ENCODE results near the gene DYNC2I2. TPM values are rescaled to one million over a fixed set of nuclear protein-coding genes. Genes with fewer than 3 reads are reported as not detected.
A peak's percentile ranks its signal among the peaks of the same experiment; 100 is the strongest.

Gene DYNC2I2
- total and polyA plus RNA-seq, 2 of the 4 experiments (the other 2 are of a cell fraction), result 33.7 to 37.1 TPM

DNA sequence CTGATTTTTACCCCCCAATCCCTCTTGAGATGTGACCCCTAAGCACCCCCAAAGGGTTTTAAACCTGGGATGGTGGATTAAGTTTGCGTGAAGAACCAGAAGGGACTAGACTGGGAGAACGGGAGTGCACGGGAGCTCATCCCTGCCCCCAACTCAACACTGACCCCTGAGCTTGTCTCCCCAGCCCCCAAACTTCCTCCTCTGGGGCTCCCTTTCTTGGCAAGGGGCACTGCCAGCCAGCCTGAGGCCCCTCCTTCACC lies 27.3 kb upstream of the DYNC2I2 start:
- peak overlapping the region; percentile 93 for H3K4me2 ChIP-seq (ENCODE audit: low read depth, low read length)
- H4K91ac ChIP-seq (ENCODE audit: insufficient read depth, low read depth, low read length), result peak overlapping the region; percentile 76
- peak overlapping the region; percentile 68 for H3K27ac ChIP-seq (ENCODE audit: insufficient read depth, low read length)
- 0 out of 2 replicates have a peak overlapping the region, but pooled peaks have one; percentile 46 for H2BK20ac ChIP-seq (ENCODE audit: low read depth, low read length)
- intact Hi-C loops (cut with micrococcal nuclease) (no loop called here), in situ Hi-C loops (cut with MboI; ENCODE audit: low sequenced_read_pairs) (no loop called here), dilution Hi-C loops (cut with HindIII; ENCODE audit: low sequenced_read_pairs, unreplicated experiment) (no loop called here)
- H3K4ac ChIP-seq (ENCODE audit: low read depth, low read length), result peak overlapping the region; percentile 98
- peak overlapping the region; percentile 100 for H3K14ac ChIP-seq (replicated peaks; ENCODE audit: low read depth, low read length)
- H2BK120ac ChIP-seq (ENCODE audit: low read depth, low read length), result peak overlapping the region; percentile 61
- peak overlapping the region; percentile 71 to 97 for H4K8ac ChIP-seq (ENCODE audit: low read depth in 2 of 2, low read length in 2 of 2)
- no peaks in the 10 kb centered on the region for H3K9me3 ChIP-seq (ENCODE audit: control insufficient read depth, insufficient read depth, low read length)
- peak overlapping the region; percentile 57 for H3K4me3 ChIP-seq (ENCODE audit: insufficient read depth, low read depth, low read length)
- no TSS peak for BruUV-seq (replicated peaks)
- peak overlapping the region; percentile 82 for H2AFZ ChIP-seq (replicated peaks; ENCODE audit: low read length, poor library complexity)
- ATAC-seq (ENCODE audit: low read depth) (peak; percentile 1; the same call in 1 of the 2 replicates), DNase-seq (no peak)
- no CpG with 5 or more reads among the region's 3 CpGs for WGBS, 2 experiments (ENCODE audit: extremely low coverage in 2 of 2, insufficient read length in 1 of 2)
- H3K9me1 ChIP-seq (ENCODE audit: insufficient read depth, low read length), result peaks cover 22% of the 10 kb centered on the region
- peak overlapping the region; percentile 61 for H2BK5ac ChIP-seq (ENCODE audit: low read depth, low read length, poor library complexity, severe bottlenecking)
- POLR2A ChIA-PET (ENCODE audit: unreplicated experiment), result no interaction called here
- H3K23ac ChIP-seq (ENCODE audit: low read depth, low read length), result peak overlapping the region; percentile 98
- peak overlapping the region; percentile 43 for H3K18ac ChIP-seq (ENCODE audit: low read depth, low read length)
- peak overlapping the region; percentile 84 for H2AK5ac ChIP-seq (ENCODE audit: low read depth, low read length)
- TF ChIP-seq MAFK (IDR thresholded peaks at IDR 0.05; ENCODE audit: low read depth, low read length) (no peak), BHLHE40 (IDR thresholded peaks at IDR 0.05; ENCODE audit: low read depth, low read length) (no peak), RCOR1 (IDR thresholded peaks at IDR 0.05; ENCODE audit: insufficient replicate concordance, low read length) (no peak), POLR2A (IDR thresholded peaks at IDR 0.05; ENCODE audit: low read depth, low read length) (no peak), SMC3 (IDR thresholded peaks at IDR 0.05; ENCODE audit: low read depth, low read length) (no peak), FOS (IDR thresholded peaks at IDR 0.05; ENCODE audit: low read depth, low read length) (no peak), MXI1 (IDR thresholded peaks at IDR 0.05; ENCODE audit: borderline replicate concordance, low read depth, low read length) (no peak), CHD1 (IDR thresholded peaks at IDR 0.05; ENCODE audit: low read depth, low read length) (no peak), CEBPB (IDR thresholded peaks at IDR 0.05; ENCODE audit: low read depth, low read length) (no peak), RAD21 (IDR thresholded peaks at IDR 0.05; ENCODE audit: low read length) (no peak)
- TF ChIP-seq, protein P1, sequence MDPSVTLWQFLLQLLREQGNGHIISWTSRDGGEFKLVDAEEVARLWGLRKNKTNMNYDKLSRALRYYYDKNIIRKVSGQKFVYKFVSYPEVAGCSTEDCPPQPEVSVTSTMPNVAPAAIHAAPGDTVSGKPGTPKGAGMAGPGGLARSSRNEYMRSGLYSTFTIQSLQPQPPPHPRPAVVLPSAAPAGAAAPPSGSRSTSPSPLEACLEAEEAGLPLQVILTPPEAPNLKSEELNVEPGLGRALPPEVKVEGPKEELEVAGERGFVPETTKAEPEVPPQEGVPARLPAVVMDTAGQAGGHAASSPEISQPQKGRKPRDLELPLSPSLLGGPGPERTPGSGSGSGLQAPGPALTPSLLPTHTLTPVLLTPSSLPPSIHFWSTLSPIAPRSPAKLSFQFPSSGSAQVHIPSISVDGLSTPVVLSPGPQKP (IDR thresholded peaks at IDR 0.05; ENCODE audit: borderline replicate concordance, low read depth, low read length), result no peak
- TF ChIP-seq, protein P2, sequence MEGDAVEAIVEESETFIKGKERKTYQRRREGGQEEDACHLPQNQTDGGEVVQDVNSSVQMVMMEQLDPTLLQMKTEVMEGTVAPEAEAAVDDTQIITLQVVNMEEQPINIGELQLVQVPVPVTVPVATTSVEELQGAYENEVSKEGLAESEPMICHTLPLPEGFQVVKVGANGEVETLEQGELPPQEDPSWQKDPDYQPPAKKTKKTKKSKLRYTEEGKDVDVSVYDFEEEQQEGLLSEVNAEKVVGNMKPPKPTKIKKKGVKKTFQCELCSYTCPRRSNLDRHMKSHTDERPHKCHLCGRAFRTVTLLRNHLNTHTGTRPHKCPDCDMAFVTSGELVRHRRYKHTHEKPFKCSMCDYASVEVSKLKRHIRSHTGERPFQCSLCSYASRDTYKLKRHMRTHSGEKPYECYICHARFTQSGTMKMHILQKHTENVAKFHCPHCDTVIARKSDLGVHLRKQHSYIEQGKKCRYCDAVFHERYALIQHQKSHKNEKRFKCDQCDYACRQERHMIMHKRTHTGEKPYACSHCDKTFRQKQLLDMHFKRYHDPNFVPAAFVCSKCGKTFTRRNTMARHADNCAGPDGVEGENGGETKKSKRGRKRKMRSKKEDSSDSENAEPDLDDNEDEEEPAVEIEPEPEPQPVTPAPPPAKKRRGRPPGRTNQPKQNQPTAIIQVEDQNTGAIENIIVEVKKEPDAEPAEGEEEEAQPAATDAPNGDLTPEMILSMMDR (conservative IDR thresholded peaks at IDR 0.05; ENCODE audit: low read depth, low read length), result no peak
- TF ChIP-seq, protein P3, sequence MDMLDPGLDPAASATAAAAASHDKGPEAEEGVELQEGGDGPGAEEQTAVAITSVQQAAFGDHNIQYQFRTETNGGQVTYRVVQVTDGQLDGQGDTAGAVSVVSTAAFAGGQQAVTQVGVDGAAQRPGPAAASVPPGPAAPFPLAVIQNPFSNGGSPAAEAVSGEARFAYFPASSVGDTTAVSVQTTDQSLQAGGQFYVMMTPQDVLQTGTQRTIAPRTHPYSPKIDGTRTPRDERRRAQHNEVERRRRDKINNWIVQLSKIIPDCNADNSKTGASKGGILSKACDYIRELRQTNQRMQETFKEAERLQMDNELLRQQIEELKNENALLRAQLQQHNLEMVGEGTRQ (IDR thresholded peaks at IDR 0.05; ENCODE audit: low read depth, low read length), result no peak
- H3K36me3 ChIP-seq (ENCODE audit: control insufficient read depth, insufficient read depth, low read length), result no peaks in the 10 kb centered on the region
- no peaks in the 10 kb centered on the region for H3K27me3 ChIP-seq (ENCODE audit: control insufficient read depth, insufficient read depth, low read length)
- H2BK15ac ChIP-seq (ENCODE audit: low read depth, low read length), result peak overlapping the region; percentile 29; the same call in 1 of the 3 replicates
- no peaks in the 10 kb centered on the region for H4K20me1 ChIP-seq (ENCODE audit: insufficient read depth, low read length)
- CTCF ChIA-PET, result interaction anchor here (0.8 kb wide), 1 partner anchor 48 kb away, joined by 3 read pairs; no protein-coding TSS in a partner anchor
- peak overlapping the region; percentile 59 for H4K5ac ChIP-seq (ENCODE audit: low read depth, low read length)
- peak overlapping the region; percentile 99 for H2AK9ac ChIP-seq (replicated peaks; ENCODE audit: low read depth, low read length, poor library complexity)
- peak overlapping the region; percentile 78 for H3K56ac ChIP-seq (ENCODE audit: extremely low read depth, insufficient read depth, low read length)
- H3K79me1 ChIP-seq (ENCODE audit: low read depth in 1 of 2, low read length in 2 of 2), result peaks cover 27 to 53% of the 10 kb centered on the region in 2 experiments
- peaks cover 17% of the 10 kb centered on the region for H3K4me1 ChIP-seq (ENCODE audit: control insufficient read depth, insufficient read depth, low read length)
- peak overlapping the region; percentile 82 for H3K9ac ChIP-seq (ENCODE audit: low read depth, low read length)
